Measurements from ENCODE around the gene EHD1. TPM values are rescaled to one million over a fixed set of nuclear protein-coding genes. Genes with fewer than 3 reads are reported as not detected.

EHD1 gene
- polyA plus RNA-seq, 1 donor (not counting 4 experiments of a cell fraction or from before 2014, with no cell fraction given): 73.9 TPM

DNA sequence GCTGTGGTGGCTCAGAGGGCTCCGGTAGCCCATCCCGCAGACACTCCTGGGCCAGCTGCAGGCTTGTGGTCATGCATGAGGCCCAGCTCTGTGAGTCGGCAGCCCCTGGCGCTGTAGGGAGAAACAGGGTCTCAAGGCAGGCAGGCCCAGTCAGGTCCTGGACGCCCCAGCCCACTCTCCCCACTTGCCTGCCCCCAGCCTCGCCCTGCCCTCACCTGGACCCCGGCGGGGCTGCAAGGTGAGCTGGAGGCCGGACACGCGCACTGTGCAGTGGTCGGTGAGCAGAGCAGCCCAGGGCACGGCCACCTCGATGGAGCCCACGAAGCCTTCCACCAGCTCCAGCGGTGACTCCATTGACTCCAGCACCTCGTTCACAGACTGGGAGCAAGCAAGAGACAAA lies 35.7 kb upstream of the EHD1 start:
- dilution Hi-C loops (cut with MboI; ENCODE audit: extremely low pct_ligation_motif_present, low sequenced_read_pairs): no loop called here
- H3K36me3 ChIP-seq (ENCODE audit: control insufficient read depth in 2 of 2, extremely low read depth in 1 of 2, insufficient read depth in 2 of 2, low read length in 2 of 2): peaks cover 12 to 35% of the 10 kb centered on the region in 2 experiments
- H3K79me2 ChIP-seq (ENCODE audit: control insufficient read depth, insufficient read depth, low read length): peaks cover 14% of the 10 kb centered on the region
- H4K20me1 ChIP-seq (ENCODE audit: control insufficient read depth, extremely low read depth, insufficient read depth, low read length): no peaks in the 10 kb centered on the region
- no peak for FAIRE-seq
- DNase-seq (ENCODE audit: low read depth, low spot score): no peak
- H3K4me3 ChIP-seq (ENCODE audit: control insufficient read depth in 2 of 3, extremely low read depth in 1 of 3, insufficient read depth in 2 of 3, low read depth in 1 of 3, low read length in 3 of 3): no peak overlapping the region
- H3K4me1 ChIP-seq (ENCODE audit: control insufficient read depth, extremely low read depth, insufficient read depth, low read length): peaks cover 13% of the 10 kb centered on the region
- no peak overlapping the region for H3K27ac ChIP-seq (ENCODE audit: control insufficient read depth, insufficient read depth, low read length)
- H3K27me3 ChIP-seq (ENCODE audit: control insufficient read depth, extremely low read depth, insufficient read depth, low read length): no peaks in the 10 kb centered on the region
- H3K4me2 ChIP-seq (ENCODE audit: control insufficient read depth, extremely low read depth, insufficient read depth, low read depth, low read length): no peak overlapping the region
- no peaks in the 10 kb centered on the region for H3K9me1 ChIP-seq (ENCODE audit: control insufficient read depth, extremely low read depth, insufficient read depth, low read length)
- H3K9ac ChIP-seq (ENCODE audit: control insufficient read depth, extremely low read depth, insufficient read depth, low read length): no peak overlapping the region
- no peaks in the 10 kb centered on the region for H3K9me3 ChIP-seq (ENCODE audit: control insufficient read depth, low read depth, low read length)
- TF ChIP-seq, protein P1, sequence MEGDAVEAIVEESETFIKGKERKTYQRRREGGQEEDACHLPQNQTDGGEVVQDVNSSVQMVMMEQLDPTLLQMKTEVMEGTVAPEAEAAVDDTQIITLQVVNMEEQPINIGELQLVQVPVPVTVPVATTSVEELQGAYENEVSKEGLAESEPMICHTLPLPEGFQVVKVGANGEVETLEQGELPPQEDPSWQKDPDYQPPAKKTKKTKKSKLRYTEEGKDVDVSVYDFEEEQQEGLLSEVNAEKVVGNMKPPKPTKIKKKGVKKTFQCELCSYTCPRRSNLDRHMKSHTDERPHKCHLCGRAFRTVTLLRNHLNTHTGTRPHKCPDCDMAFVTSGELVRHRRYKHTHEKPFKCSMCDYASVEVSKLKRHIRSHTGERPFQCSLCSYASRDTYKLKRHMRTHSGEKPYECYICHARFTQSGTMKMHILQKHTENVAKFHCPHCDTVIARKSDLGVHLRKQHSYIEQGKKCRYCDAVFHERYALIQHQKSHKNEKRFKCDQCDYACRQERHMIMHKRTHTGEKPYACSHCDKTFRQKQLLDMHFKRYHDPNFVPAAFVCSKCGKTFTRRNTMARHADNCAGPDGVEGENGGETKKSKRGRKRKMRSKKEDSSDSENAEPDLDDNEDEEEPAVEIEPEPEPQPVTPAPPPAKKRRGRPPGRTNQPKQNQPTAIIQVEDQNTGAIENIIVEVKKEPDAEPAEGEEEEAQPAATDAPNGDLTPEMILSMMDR (optimal IDR thresholded peaks at IDR 0.05 in 1 of 3, IDR thresholded peaks at IDR 0.05 in 1 of 3, conservative IDR thresholded peaks at IDR 0.05 in 1 of 3; ENCODE audit: extremely low read depth in 1 of 3, insufficient read depth in 2 of 3, low read length in 3 of 3): no peak
- TF ChIP-seq EZH2 (IDR thresholded peaks at IDR 0.05; ENCODE audit: low read length): no peak
- no peak overlapping the region for H2AFZ ChIP-seq (ENCODE audit: control insufficient read depth, low read length)

DNA sequence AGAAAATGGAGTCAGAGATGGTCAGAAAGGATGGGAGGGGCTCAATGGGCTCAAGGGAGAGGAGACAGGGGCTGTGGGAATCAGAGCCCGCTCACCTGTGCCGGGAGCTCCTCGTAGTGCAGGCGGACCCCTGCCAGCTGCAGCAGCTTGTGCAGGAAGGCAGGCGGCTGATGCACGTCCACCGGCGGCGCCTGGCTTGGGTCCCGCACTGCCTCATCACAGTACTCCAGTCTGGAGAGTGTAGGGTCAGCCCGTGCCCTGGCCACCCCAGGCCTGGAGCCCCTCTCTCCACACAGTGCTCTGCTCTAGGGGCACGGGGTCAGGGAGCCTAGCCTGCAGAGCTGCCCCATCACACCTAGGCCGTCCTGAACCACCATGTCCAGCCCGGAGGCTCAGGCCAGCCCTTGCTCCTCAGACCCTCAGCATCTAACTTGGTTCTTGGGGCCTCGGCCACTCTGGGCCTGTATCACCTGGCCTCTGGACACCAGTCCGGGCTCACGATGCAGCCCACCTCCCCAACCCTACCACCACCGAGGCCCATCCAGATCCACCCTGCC lies 34.8 kb upstream of the EHD1 start:
- Histone ChIP-seq H3K27ac (ENCODE audit: control insufficient read depth, insufficient read depth, low read length) (no peak overlapping the region), H3K4me3 (ENCODE audit: control insufficient read depth in 2 of 3, extremely low read depth in 1 of 3, insufficient read depth in 2 of 3, low read depth in 1 of 3, low read length in 3 of 3) (no peak overlapping the region), H3K36me3 (ENCODE audit: control insufficient read depth in 2 of 2, extremely low read depth in 1 of 2, insufficient read depth in 2 of 2, low read length in 2 of 2) (peaks cover 15 to 37% of the 10 kb centered on the region in 2 experiments), H3K9ac (ENCODE audit: control insufficient read depth, extremely low read depth, insufficient read depth, low read length) (no peak overlapping the region), H3K4me1 (ENCODE audit: control insufficient read depth, extremely low read depth, insufficient read depth, low read length) (peaks cover 13% of the 10 kb centered on the region), H3K9me1 (ENCODE audit: control insufficient read depth, extremely low read depth, insufficient read depth, low read length) (no peaks in the 10 kb centered on the region), H3K27me3 (ENCODE audit: control insufficient read depth, extremely low read depth, insufficient read depth, low read length) (no peaks in the 10 kb centered on the region), H2AFZ (ENCODE audit: control insufficient read depth, low read length) (no peak overlapping the region), H3K79me2 (ENCODE audit: control insufficient read depth, insufficient read depth, low read length) (peaks cover 14% of the 10 kb centered on the region), H3K4me2 (ENCODE audit: control insufficient read depth, extremely low read depth, insufficient read depth, low read depth, low read length) (no peak overlapping the region), H3K9me3 (ENCODE audit: control insufficient read depth, low read depth, low read length) (no peaks in the 10 kb centered on the region), H4K20me1 (ENCODE audit: control insufficient read depth, extremely low read depth, insufficient read depth, low read length) (no peaks in the 10 kb centered on the region)
- FAIRE-seq: no peak
- dilution Hi-C loops (cut with MboI; ENCODE audit: extremely low pct_ligation_motif_present, low sequenced_read_pairs): no loop called here
- DNase-seq (ENCODE audit: low read depth, low spot score): no peak
- no peak for TF ChIP-seq EZH2 (IDR thresholded peaks at IDR 0.05; ENCODE audit: low read length)
- TF ChIP-seq, protein P1 (optimal IDR thresholded peaks at IDR 0.05 in 1 of 3, IDR thresholded peaks at IDR 0.05 in 1 of 3, conservative IDR thresholded peaks at IDR 0.05 in 1 of 3; ENCODE audit: extremely low read depth in 1 of 3, insufficient read depth in 2 of 3, low read length in 3 of 3): no peak
